ENCODE results near the gene HORMAD2. TPM values are rescaled to one million over a fixed set of nuclear protein-coding genes. Genes with fewer than 3 reads are reported as not detected.

HORMAD2 gene
- total RNA-seq, 1 experiment from 2014 or later = not detected

GRCh38 chr22:30185549-30185948 is 105.3 kb downstream of the HORMAD2 start:
- H3K9me3 Mint-ChIP-seq = no peaks in the 10 kb centered on the region
- peaks cover 19% of the 10 kb centered on the region for H3K27me3 Mint-ChIP-seq (ENCODE audit: low read depth)
- H3K36me3 Mint-ChIP-seq = no peaks in the 10 kb centered on the region
- DNase-seq (ENCODE audit: low spot score) = no peak
- ChIA-PET CTCF (no interaction called here), POLR2A (no interaction called here)
- no peak overlapping the region for H3K4me3 Mint-ChIP-seq
- H3K27ac Mint-ChIP-seq = no peak overlapping the region
- TF ChIP-seq GTF2I (CRISPR knock-in tag; conservative IDR thresholded peaks at IDR 0.05) = no peak
- TF ChIP-seq NFATC4 (CRISPR knock-in tag; IDR thresholded peaks at IDR 0.05) = no peak
- no peak for TF ChIP-seq RELA (CRISPR knock-in tag; IDR thresholded peaks at IDR 0.05; ENCODE audit: borderline replicate concordance)
- no peak for TF ChIP-seq ZNF396 (CRISPR knock-in tag; IDR thresholded peaks at IDR 0.05; ENCODE audit: borderline replicate concordance)
- TF ChIP-seq GABPB1 (CRISPR knock-in tag; IDR thresholded peaks at IDR 0.05) = no peak
- no peak for TF ChIP-seq TP53 (CRISPR knock-in tag; IDR thresholded peaks at IDR 0.05)
- TF ChIP-seq CBFB (CRISPR knock-in tag; IDR thresholded peaks at IDR 0.05; ENCODE audit: low read depth) = no peak
- TF ChIP-seq AR (CRISPR knock-in tag; IDR thresholded peaks at IDR 0.05) = no peak
- TF ChIP-seq, protein P1, sequence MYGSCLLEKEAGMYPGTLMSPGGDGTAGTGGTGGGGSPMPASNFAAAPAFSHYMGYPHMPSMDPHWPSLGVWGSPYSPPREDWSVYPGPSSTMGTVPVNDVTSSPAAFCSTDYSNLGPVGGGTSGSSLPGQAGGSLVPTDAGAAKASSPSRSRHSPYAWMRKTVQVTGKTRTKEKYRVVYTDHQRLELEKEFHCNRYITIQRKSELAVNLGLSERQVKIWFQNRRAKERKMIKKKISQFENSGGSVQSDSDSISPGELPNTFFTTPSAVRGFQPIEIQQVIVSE (CRISPR knock-in tag; IDR thresholded peaks at IDR 0.05; ENCODE audit: borderline replicate concordance) = no peak
- no peak for TF ChIP-seq NR1H2 (CRISPR knock-in tag; IDR thresholded peaks at IDR 0.05)
- TF ChIP-seq, protein P2, sequence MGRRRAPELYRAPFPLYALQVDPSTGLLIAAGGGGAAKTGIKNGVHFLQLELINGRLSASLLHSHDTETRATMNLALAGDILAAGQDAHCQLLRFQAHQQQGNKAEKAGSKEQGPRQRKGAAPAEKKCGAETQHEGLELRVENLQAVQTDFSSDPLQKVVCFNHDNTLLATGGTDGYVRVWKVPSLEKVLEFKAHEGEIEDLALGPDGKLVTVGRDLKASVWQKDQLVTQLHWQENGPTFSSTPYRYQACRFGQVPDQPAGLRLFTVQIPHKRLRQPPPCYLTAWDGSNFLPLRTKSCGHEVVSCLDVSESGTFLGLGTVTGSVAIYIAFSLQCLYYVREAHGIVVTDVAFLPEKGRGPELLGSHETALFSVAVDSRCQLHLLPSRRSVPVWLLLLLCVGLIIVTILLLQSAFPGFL (CRISPR knock-in tag; IDR thresholded peaks at IDR 0.05; ENCODE audit: borderline replicate concordance) = no peak
- no peak for TF ChIP-seq ZNF671 (CRISPR knock-in tag; IDR thresholded peaks at IDR 0.05)
- TF ChIP-seq SMAD3 (CRISPR knock-in tag; IDR thresholded peaks at IDR 0.05; ENCODE audit: borderline replicate concordance) = no peak
- TF ChIP-seq, protein P3, sequence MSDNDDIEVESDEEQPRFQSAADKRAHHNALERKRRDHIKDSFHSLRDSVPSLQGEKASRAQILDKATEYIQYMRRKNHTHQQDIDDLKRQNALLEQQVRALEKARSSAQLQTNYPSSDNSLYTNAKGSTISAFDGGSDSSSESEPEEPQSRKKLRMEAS (CRISPR knock-in tag; IDR thresholded peaks at IDR 0.05) = no peak
- TF ChIP-seq, protein P4, sequence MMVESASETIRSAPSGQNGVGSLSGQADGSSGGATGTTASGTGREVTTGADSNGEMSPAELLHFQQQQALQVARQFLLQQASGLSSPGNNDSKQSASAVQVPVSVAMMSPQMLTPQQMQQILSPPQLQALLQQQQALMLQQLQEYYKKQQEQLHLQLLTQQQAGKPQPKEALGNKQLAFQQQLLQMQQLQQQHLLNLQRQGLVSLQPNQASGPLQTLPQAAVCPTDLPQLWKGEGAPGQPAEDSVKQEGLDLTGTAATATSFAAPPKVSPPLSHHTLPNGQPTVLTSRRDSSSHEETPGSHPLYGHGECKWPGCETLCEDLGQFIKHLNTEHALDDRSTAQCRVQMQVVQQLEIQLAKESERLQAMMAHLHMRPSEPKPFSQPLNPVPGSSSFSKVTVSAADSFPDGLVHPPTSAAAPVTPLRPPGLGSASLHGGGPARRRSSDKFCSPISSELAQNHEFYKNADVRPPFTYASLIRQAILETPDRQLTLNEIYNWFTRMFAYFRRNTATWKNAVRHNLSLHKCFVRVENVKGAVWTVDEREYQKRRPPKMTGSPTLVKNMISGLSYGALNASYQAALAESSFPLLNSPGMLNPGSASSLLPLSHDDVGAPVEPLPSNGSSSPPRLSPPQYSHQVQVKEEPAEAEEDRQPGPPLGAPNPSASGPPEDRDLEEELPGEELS (CRISPR knock-in tag; IDR thresholded peaks at IDR 0.05) = no peak
- TF ChIP-seq, protein P5, sequence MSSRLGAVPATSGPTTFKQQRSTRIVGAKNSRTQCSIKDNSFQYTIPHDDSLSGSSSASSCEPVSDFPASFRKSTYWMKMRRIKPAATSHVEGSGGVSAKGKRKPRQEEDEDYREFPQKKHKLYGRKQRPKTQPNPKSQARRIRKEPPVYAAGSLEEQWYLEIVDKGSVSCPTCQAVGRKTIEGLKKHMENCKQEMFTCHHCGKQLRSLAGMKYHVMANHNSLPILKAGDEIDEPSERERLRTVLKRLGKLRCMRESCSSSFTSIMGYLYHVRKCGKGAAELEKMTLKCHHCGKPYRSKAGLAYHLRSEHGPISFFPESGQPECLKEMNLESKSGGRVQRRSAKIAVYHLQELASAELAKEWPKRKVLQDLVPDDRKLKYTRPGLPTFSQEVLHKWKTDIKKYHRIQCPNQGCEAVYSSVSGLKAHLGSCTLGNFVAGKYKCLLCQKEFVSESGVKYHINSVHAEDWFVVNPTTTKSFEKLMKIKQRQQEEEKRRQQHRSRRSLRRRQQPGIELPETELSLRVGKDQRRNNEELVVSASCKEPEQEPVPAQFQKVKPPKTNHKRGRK (CRISPR knock-in tag; IDR thresholded peaks at IDR 0.05; ENCODE audit: borderline replicate concordance) = no peak
- TF ChIP-seq, protein P6, sequence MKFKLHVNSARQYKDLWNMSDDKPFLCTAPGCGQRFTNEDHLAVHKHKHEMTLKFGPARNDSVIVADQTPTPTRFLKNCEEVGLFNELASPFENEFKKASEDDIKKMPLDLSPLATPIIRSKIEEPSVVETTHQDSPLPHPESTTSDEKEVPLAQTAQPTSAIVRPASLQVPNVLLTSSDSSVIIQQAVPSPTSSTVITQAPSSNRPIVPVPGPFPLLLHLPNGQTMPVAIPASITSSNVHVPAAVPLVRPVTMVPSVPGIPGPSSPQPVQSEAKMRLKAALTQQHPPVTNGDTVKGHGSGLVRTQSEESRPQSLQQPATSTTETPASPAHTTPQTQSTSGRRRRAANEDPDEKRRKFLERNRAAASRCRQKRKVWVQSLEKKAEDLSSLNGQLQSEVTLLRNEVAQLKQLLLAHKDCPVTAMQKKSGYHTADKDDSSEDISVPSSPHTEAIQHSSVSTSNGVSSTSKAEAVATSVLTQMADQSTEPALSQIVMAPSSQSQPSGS (CRISPR knock-in tag; IDR thresholded peaks at IDR 0.05; ENCODE audit: borderline replicate concordance, low read depth) = no peak
- TF ChIP-seq ZNF232 (CRISPR knock-in tag; IDR thresholded peaks at IDR 0.05) = no peak
- H3K4me1 Mint-ChIP-seq = peaks cover 31% of the 10 kb centered on the region
- no peak for ATAC-seq
